Ovary (tissue), 9 donors: ENCODE data around the gene ECD. TPM values are rescaled to one million over a fixed set of nuclear protein-coding genes. Genes with fewer than 3 reads are reported as not detected.

Experiments used
- DNase-seq, 5 donors: peaks; one replicate each; pipeline ENCODE4 v3.0.0-alpha.2; 2019 to 2020
- H3K27ac ChIP-seq, 2 donors: fragments of 200-600 bp; one replicate each; pipeline versions ENCODE4 v1.5.1 to v1.8.0; 2019 to 2022
- H3K27me3 ChIP-seq: fragments of 200-600 bp; one replicate; pipeline ENCODE4 v1.8.0; 2022
- H3K36me3 ChIP-seq: fragments of 200-600 bp; sonication (generic); one replicate; pipeline ENCODE4 v1.5.1; 2019
- H3K4me1 ChIP-seq: one replicate; pipeline ENCODE4 v1.8.1; 2013; ENCODE audit warnings: mild to moderate bottlenecking, moderate library complexity; ENCODE audit not compliant: insufficient read depth
- H3K4me3 ChIP-seq: fragments of 200-600 bp; sonication (generic); one replicate; pipeline ENCODE4 v1.5.1; 2017
- H3K9me3 ChIP-seq, 2 donors: fragments of 200-600 bp in 1 of 2; sonication (generic) in 1 of 2; one replicate each; pipeline versions ENCODE4 v1.5.1 to v1.8.1; 2013 to 2019; ENCODE audit warnings: mild to moderate bottlenecking in 1 of 2, moderate library complexity in 1 of 2
- EP300 ChIP-seq: sonication (generic); formaldehyde crosslinking; IDR thresholded peaks from one replicate; pipeline ENCODE4 v1.6.1; 2017; ENCODE audit warnings: antibody characterized with exemption
- POLR2A ChIP-seq: fragments of 450-650 bp; IDR thresholded peaks from one replicate; pipeline ENCODE4 v1.6.1; 2017; ENCODE audit warnings: antibody characterized with exemption, mild to moderate bottlenecking, moderate library complexity
- WGBS, 3 donors: extraction: QIAGEN DNeasy Blood & Tissue Kit in 1 of 3; methylation state at CpG; one replicate each; pipeline versions ENCODE4 v1.1.5 to v1.1.7; 2013 to 2017; 5-methylcytosine and 5-hydroxymethylcytosine counted together
- intact Hi-C, 4 donors: fragments of 100-400 bp; cut with DNase I; formaldehyde crosslinking; loops; one replicate each; pipeline versions ENCODE4 v1.11.0 to v1.15.1; 2022 to 2023
- polyA plus RNA-seq, 2 donors: library from polyadenylated mRNA; stranded (reverse); fragments of 200-250 nt in 1 of 2; fragments of 350-450 nt in 1 of 2; fragmentation: Illumina TruSeq in 1 of 2; extraction: RNeasy Lipid Tissue Mini Kit (QIAGEN cat#74804) in 1 of 2; gene quantifications; one replicate each; pipeline ENCODE4 v1.2.3, GENCODE V29; 2013 to 2014
- total RNA-seq, 7 donors: library from RNA; depleted of rRNA in 2 of 7; stranded (reverse); fragments of >200 nt in 2 of 7; fragmentation: NEBNext Ultra II Directional in 3 of 7; extraction: Animal tissue kit (Norgen Biotek cat#: 25700) in 3 of 7; gene quantifications; one replicate each; pipeline versions ENCODE4 v1.1.0 to v1.2.4, GENCODE V29; 2016 to 2023
- TF ChIP-seq, protein P1 (sequence below), 3 donors: fragments of 450-650 bp in 2 of 3; fragments of 200-600 bp in 1 of 3; IDR thresholded peaks; one replicate each; pipeline versions ENCODE4 v1.5.1 to v1.8.0; 2016 to 2022; ENCODE audit warnings: antibody characterized with exemption in 3 of 3, mild to moderate bottlenecking in 1 of 3
- donor health status: DM: no; HTN: no; CAD: no; lungs with moderate emphysema.
- donor health status: DM: no; HTN: no; CAD: no.
- donor health status: Bipolar disorder and iron deficiency.
- donor health status: DM: yes; HTN: yes; CAD: no.
- donor health status: DM: no; HTN: no; CAD: no.
- donor health status: DM: yes; HTN: yes; CAD: no.

The ECD gene
- total and polyA plus RNA-seq, 9 donors = 14.7 to 28.2 (median 22.8) TPM

DNA sequence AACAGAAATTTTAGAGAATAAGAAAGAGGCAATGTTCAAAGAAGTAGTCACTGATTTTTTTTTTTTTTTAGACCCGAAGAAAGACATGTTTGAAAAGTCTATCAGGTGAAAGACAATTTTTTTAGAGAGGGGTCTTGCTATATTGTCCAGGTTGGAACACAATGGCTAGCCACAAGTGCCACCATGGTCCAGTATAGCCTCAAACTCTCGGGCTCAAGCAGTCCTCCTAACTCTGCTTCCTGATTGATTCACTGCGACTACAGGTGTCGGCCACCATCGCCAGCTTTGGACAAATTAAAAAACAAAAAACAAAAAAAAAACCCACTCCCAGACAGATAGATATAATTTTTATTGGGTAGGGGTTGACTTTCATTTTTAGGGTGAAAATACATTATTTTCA is 22.4 kb upstream of the ECD start:
- H3K36me3 ChIP-seq = no peaks in the 10 kb centered on the region
- H3K27me3 ChIP-seq = no peaks in the 10 kb centered on the region
- no peak for DNase-seq
- no peak overlapping the region for H3K4me3 ChIP-seq
- no peak overlapping the region for H3K27ac ChIP-seq
- 94 to 97% (median 96%) methylated on average over 5 of the region's 5 CpGs for WGBS, 3 donors
- TF ChIP-seq, protein P1, sequence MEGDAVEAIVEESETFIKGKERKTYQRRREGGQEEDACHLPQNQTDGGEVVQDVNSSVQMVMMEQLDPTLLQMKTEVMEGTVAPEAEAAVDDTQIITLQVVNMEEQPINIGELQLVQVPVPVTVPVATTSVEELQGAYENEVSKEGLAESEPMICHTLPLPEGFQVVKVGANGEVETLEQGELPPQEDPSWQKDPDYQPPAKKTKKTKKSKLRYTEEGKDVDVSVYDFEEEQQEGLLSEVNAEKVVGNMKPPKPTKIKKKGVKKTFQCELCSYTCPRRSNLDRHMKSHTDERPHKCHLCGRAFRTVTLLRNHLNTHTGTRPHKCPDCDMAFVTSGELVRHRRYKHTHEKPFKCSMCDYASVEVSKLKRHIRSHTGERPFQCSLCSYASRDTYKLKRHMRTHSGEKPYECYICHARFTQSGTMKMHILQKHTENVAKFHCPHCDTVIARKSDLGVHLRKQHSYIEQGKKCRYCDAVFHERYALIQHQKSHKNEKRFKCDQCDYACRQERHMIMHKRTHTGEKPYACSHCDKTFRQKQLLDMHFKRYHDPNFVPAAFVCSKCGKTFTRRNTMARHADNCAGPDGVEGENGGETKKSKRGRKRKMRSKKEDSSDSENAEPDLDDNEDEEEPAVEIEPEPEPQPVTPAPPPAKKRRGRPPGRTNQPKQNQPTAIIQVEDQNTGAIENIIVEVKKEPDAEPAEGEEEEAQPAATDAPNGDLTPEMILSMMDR (IDR thresholded peaks at IDR 0.05) = no peak
- TF ChIP-seq POLR2A (no peak), EP300 (no peak)
- intact Hi-C loops = no loop called here
- H3K9me3 ChIP-seq = no peaks in the 10 kb centered on the region
- no peaks in the 10 kb centered on the region for H3K4me1 ChIP-seq

DNA sequence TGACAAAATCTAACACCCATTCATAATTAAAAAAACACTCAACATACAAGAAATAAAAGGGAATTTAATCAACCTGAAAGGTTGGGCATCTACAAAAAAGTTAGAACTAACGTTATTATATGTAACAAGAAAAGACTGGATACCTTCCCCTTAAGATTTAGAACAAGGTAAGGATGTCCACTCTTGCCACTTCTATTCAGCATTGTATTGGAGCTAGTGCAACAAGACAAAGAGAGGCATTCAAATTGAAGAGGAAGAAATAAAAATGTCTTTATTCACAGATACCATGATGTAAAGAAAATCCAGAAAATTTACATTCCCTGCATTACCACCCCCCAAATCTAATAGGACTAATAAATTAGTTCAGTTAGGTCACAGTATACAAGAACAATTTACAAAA is 18.5 kb upstream of the ECD start:
- TF ChIP-seq, protein P1 (IDR thresholded peaks at IDR 0.05) = no peak
- TF ChIP-seq POLR2A = no peak
- TF ChIP-seq EP300 = no peak
- H3K27ac ChIP-seq = no peak overlapping the region
- H3K36me3 ChIP-seq = no peaks in the 10 kb centered on the region
- WGBS, 3 donors = 88 to 96% (median 92%) methylated on average over 1 of the region's 1 CpG
- no peaks in the 10 kb centered on the region for H3K9me3 ChIP-seq
- intact Hi-C loops = no loop called here
- H3K4me3 ChIP-seq = no peak overlapping the region
- H3K27me3 ChIP-seq = no peaks in the 10 kb centered on the region
- H3K4me1 ChIP-seq = no peaks in the 10 kb centered on the region
- DNase-seq = no peak

DNA sequence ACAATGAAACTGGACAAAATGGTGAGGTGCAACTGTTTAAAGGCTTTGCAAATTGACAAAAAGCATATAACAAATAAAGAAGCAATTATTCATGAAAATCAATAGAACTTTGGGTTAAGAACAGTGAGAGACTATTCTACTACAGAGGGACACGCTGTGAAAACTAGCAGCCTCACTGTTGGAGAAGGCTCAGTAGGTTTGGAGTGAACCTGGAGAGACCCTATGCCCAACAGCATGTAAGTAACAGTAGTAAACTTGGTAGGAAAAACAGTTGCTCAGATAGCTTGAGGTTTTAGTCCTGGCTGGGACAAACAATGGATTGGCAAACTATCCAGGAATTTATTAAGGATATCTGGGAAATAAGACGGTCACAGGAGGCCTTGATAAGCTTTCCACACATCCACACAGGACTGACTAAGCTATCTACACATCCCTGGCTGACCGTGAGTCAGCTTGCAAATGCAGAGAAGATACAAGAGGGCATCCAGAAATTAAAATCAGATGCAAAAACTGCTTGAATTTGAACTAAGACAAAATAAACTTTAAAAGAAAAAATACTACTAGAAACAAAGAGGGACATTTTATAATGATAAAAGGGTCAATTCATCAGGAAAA is 16.0 kb upstream of the ECD start:
- Histone ChIP-seq H3K27me3 (no peaks in the 10 kb centered on the region), H3K27ac (no peak overlapping the region), H3K9me3 (no peaks in the 10 kb centered on the region), H3K4me3 (no peak overlapping the region), H3K36me3 (no peaks in the 10 kb centered on the region), H3K4me1 (no peaks in the 10 kb centered on the region)
- no peak for DNase-seq
- WGBS, 3 donors = 80 to 91% (median 84%) methylated on average over 3 of the region's 3 CpGs
- intact Hi-C loops = no loop called here
- TF ChIP-seq POLR2A = no peak
- TF ChIP-seq EP300 = no peak
- TF ChIP-seq, protein P1 (IDR thresholded peaks at IDR 0.05) = no peak

DNA sequence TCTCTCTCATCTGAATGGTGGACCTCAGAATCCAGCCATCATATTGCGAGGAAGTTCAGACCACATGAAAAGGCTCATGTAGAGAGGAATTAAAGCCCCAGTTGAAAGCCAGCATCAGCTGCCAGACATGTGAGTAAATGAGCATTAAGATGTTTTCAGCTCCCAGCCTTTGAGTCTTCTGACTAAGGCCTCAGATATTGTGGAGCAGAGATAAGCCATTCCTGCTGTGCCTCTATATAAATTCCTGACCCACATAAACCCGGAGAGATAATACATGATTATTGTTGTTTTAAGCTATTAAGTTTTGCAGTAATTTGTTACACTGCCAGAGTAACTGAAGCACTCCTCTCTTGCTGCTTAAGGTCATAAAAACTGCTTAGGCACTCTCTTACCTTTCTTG is 14.8 kb upstream of the ECD start:
- no peaks in the 10 kb centered on the region for H3K4me1 ChIP-seq
- no peak overlapping the region for H3K4me3 ChIP-seq
- no peak for DNase-seq
- no peak for TF ChIP-seq EP300
- TF ChIP-seq POLR2A = no peak
- TF ChIP-seq, protein P1 (IDR thresholded peaks at IDR 0.05) = no peak
- intact Hi-C loops = no loop called here
- 84 to 92% (median 90%) methylated on average over 2 of the region's 2 CpGs for WGBS, 3 donors
- no peaks in the 10 kb centered on the region for H3K36me3 ChIP-seq
- H3K27ac ChIP-seq = no peak overlapping the region
- no peaks in the 10 kb centered on the region for H3K9me3 ChIP-seq
- no peaks in the 10 kb centered on the region for H3K27me3 ChIP-seq
